H1 (cell line): ENCODE results near the gene KLHL2.

ENCODE experiments used
- ATF3 ChIP-seq: IDR thresholded peaks from 2 replicates; pipeline ENCODE4 v1.6.1; 2011; ENCODE audit warnings: low read depth, mild to moderate bottlenecking, low read length; ENCODE audit not compliant: insufficient read depth
- CHD1 ChIP-seq: IDR thresholded peaks from 2 replicates; pipeline ENCODE4 v1.6.1; 2012; ENCODE audit warnings: low read depth, low read length, improper control_type of control experiment
- CTBP2 ChIP-seq: IDR thresholded peaks from 2 replicates; pipeline ENCODE4 v1.7.0; 2011; ENCODE audit warnings: borderline replicate concordance, mild to moderate bottlenecking, moderate library complexity, mixed read lengths, low read length; ENCODE audit not compliant: insufficient read depth, insufficient read length
- EGR1 ChIP-seq: IDR thresholded peaks from 2 replicates; pipeline ENCODE4 v1.6.1; 2011; ENCODE audit warnings: low read depth, low read length, borderline replicate concordance
- EP300 ChIP-seq, 2 experiments: IDR thresholded peaks; 1 replicate in 1 of 2; 2 replicates in 1 of 2; pipeline ENCODE4 v1.6.1; 2011 to 2012; ENCODE audit warnings: low read depth in 2 of 2, low read length in 2 of 2, mild to moderate bottlenecking in 2 of 2, borderline replicate concordance in 1 of 2, inconsistent platforms in 1 of 2, moderate library complexity in 1 of 2
- EZH2 ChIP-seq: fragments of 200-600 bp; sonication (generic); IDR thresholded peaks from 2 replicates; pipeline ENCODE4 v1.7.1; 2012; ENCODE audit warnings: low read depth, mild to moderate bottlenecking, moderate library complexity, low read length, inconsistent platforms; ENCODE audit not compliant: severe bottlenecking
- JUN ChIP-seq: IDR thresholded peaks from 2 replicates; pipeline ENCODE4 v1.6.1; 2011; ENCODE audit warnings: low read depth, mild to moderate bottlenecking, improper control_type of control experiment, low read length
- KDM1A ChIP-seq: fragments of 200-600, 300-600 bp; sonication (generic); IDR thresholded peaks from 2 replicates; pipeline ENCODE4 v1.7.1; 2016; ENCODE audit warnings: mild to moderate bottlenecking, low read length, borderline replicate concordance
- POLR2A ChIP-seq, 2 experiments: IDR thresholded peaks; 1 replicate in 1 of 2; 2 replicates in 1 of 2; pipeline ENCODE4 v1.6.1; 2011; ENCODE audit warnings: low read depth in 2 of 2, low read length in 2 of 2, mild to moderate bottlenecking in 2 of 2; ENCODE audit errors: control extremely low read depth in 1 of 2
- POLR2AphosphoS5 ChIP-seq: IDR thresholded peaks from 2 replicates; pipeline ENCODE4 v1.6.1; 2011; ENCODE audit warnings: low read depth, low read length
- SP1 ChIP-seq: IDR thresholded peaks from 2 replicates; pipeline ENCODE4 v1.6.1; 2011; ENCODE audit warnings: low read depth, low read length
- TAF1 ChIP-seq: IDR thresholded peaks from 2 replicates; pipeline ENCODE4 v1.6.1; 2011; ENCODE audit warnings: mild to moderate bottlenecking, low read depth, low read length
- TF ChIP-seq, protein P1 (sequence below), 3 experiments: IDR thresholded peaks; 1 replicate in 2 of 3; 2 replicates in 1 of 3; pipeline versions ENCODE4 v1.5.1 to v1.6.1; 2011; ENCODE audit warnings: low read length in 3 of 3, mild to moderate bottlenecking in 3 of 3, inconsistent platforms in 2 of 3, low read depth in 1 of 3, moderate library complexity in 1 of 3; ENCODE audit not compliant: insufficient read depth in 1 of 3; ENCODE audit errors: control extremely low read depth in 1 of 3
- TF ChIP-seq, protein P2 (sequence below): IDR thresholded peaks from 2 replicates; pipeline ENCODE4 v1.6.1; 2012; ENCODE audit warnings: inconsistent platforms

GRCh38 chr4:165336743-165337142 lies 129.4 kb downstream of the KLHL2 start:
- no peak for TF ChIP-seq CTBP2
- TF ChIP-seq POLR2A (IDR thresholded peaks at IDR 0.05; ENCODE audit: control extremely low read depth in 1 of 2, low read depth in 2 of 2, low read length in 2 of 2), result no peak
- TF ChIP-seq EP300 (IDR thresholded peaks at IDR 0.05; ENCODE audit: borderline replicate concordance in 1 of 2, low read depth in 2 of 2, low read length in 2 of 2), result no peak
- no peak for TF ChIP-seq SP1
- TF ChIP-seq ATF3, result no peak
- TF ChIP-seq, protein P1, sequence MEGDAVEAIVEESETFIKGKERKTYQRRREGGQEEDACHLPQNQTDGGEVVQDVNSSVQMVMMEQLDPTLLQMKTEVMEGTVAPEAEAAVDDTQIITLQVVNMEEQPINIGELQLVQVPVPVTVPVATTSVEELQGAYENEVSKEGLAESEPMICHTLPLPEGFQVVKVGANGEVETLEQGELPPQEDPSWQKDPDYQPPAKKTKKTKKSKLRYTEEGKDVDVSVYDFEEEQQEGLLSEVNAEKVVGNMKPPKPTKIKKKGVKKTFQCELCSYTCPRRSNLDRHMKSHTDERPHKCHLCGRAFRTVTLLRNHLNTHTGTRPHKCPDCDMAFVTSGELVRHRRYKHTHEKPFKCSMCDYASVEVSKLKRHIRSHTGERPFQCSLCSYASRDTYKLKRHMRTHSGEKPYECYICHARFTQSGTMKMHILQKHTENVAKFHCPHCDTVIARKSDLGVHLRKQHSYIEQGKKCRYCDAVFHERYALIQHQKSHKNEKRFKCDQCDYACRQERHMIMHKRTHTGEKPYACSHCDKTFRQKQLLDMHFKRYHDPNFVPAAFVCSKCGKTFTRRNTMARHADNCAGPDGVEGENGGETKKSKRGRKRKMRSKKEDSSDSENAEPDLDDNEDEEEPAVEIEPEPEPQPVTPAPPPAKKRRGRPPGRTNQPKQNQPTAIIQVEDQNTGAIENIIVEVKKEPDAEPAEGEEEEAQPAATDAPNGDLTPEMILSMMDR (IDR thresholded peaks at IDR 0.05; ENCODE audit: control extremely low read depth in 1 of 3, insufficient read depth in 1 of 3, low read depth in 1 of 3, low read length in 3 of 3), result no peak
- TF ChIP-seq TAF1, result no peak
- TF ChIP-seq POLR2AphosphoS5, result no peak
- TF ChIP-seq, protein P2, sequence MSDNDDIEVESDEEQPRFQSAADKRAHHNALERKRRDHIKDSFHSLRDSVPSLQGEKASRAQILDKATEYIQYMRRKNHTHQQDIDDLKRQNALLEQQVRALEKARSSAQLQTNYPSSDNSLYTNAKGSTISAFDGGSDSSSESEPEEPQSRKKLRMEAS, result no peak
- TF ChIP-seq EGR1, result no peak
- no peak for TF ChIP-seq JUN
- TF ChIP-seq CHD1, result no peak
- no peak for TF ChIP-seq EZH2
- no peak for TF ChIP-seq KDM1A
